GM18508 (cell line): ENCODE results near the gene SFT2D1.
A peak's percentile ranks its signal among the peaks of the same experiment; 100 is the strongest.

Source experiments
- ATAC-seq: cut with Tn5 transposase; IDR thresholded peaks from one replicate; pipeline ENCODE4 v1.9.1; 2021; ENCODE audit warnings: moderate number of reproducible peaks; ENCODE audit not compliant: insufficient read depth, unreplicated experiment

SFT2D1 gene

GRCh38 chr6:166335378-166336302 lies 6.7 kb downstream of the SFT2D1 start:
- no peak for ATAC-seq

- ATAC-seq: no peak
These were observed 7.5 kb downstream of the SFT2D1 start for GRCh38 chr6:166334878-166335277.

- peak; percentile 61 for ATAC-seq
These were observed 9.0 kb downstream of the SFT2D1 start for GRCh38 chr6:166333172-166333995.

- no peak for ATAC-seq
These were observed 10.6 kb downstream of the SFT2D1 start for GRCh38 chr6:166331503-166332415.

- ATAC-seq: no peak
These were observed 11.7 kb downstream of the SFT2D1 start for GRCh38 chr6:166330612-166331011.

GRCh38 chr6:166325383-166326042 lies 16.8 kb downstream of the SFT2D1 start:
- peak; percentile 61 for ATAC-seq

GRCh38 chr6:166323395-166323794 lies 18.9 kb downstream of the SFT2D1 start:
- no peak for ATAC-seq

GRCh38 chr6:166318649-166319600 lies 23.4 kb downstream of the SFT2D1 start:
- no peak for ATAC-seq

GRCh38 chr6:166318227-166318626 lies 24.1 kb downstream of the SFT2D1 start:
- no peak for ATAC-seq

- no peak for ATAC-seq
These were observed 24.8 kb downstream of the SFT2D1 start for GRCh38 chr6:166317261-166318212.

- no peak for ATAC-seq
These were observed 26.9 kb downstream of the SFT2D1 start for GRCh38 chr6:166315436-166315835.

- ATAC-seq: no peak
These were observed 27.9 kb downstream of the SFT2D1 start for GRCh38 chr6:166314454-166314853.

- peak; percentile 58 for ATAC-seq
These were observed 28.9 kb downstream of the SFT2D1 start for GRCh38 chr6:166313255-166314070.

- no peak for ATAC-seq
These were observed 29.5 kb downstream of the SFT2D1 start for GRCh38 chr6:166312832-166313231.

GRCh38 chr6:166310634-166311033 lies 31.7 kb downstream of the SFT2D1 start:
- no peak for ATAC-seq

- no peak for ATAC-seq
These were observed 32.4 kb downstream of the SFT2D1 start for GRCh38 chr6:166309977-166310376.
